ENCODE data around the gene SRF.
"Not testable (repeated sequence)": the region's sequence is repeated elsewhere in the genome, so short reads cannot be mapped to it uniquely, and the experiment has no call there.

The SRF gene

GRCh38 chr6:43170931-43171706, at the start of gene SRF:
TSS of gene SRF (plus strand) at chr6:43171269. CDS start at chr6:43171657, 388 bp downstream.
- peak; percentile 100 for DNase-seq

DNA sequence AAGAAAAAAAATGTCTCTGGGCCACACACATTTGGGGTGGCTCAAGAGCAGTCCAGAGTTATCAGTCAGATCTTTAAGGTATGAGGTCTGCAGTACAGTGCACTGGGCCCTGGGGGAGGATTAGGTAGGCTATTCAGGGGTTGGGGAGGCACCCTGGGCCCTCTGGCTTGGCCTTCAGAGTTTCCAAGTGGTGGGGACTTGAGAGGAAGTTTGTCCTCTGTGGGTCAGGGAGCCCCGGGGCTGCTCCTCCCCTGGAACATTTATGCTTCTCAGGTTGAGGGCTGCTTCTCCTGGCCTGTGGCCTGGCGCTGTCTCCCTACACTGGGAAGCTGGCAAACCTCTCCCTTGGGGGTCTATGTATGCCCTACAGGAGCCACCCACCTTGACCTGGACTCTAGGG, 48.9 kb upstream of the SRF start:
- no peak for DNase-seq

DNA sequence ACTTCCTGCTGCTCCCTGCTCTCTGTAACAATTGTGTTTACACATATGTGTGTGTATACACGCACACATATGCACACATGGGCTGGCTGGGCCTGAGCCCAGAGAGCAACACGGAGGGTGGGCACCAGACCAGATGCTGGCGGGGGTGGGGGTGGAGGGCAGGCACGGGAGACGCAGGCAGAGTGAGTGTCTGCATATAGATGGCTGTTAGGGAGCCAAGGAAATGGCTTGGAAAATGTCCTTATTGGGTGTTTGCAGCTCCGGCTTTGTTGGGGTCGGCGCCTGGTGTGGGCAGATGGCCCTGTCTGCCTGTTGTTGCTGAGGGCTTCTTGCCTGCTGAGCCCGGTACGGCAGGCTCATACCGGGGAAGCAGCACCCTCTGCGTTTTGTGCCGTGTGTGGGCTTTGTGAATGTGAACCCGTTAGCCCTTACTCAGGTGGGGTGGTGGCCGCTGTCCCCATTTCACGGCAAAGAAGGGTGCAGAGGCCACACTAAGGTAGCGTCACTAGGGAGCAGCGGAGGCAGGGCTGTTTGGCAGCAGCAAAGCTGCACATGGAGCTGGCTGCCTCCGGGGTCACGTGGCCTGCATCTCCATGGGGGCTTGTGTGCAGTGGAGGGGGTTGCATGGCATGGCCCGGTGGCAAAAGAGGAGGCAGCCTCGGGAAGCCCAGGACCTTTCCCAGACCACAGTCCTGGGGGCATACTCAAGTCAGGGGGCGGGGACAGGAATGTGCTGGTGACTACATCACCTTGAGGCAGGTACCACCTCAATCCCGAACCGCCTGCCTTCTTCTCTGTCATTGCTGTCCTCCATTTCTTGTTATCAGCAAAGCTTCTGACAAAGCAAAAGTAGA, 47.4 kb upstream of the SRF start:
- no peak for DNase-seq

- no peak for DNase-seq
Observed at GRCh38 chr6:43124481-43124880, 46.6 kb upstream of the SRF start.

GRCh38 chr6:43125119-43125518, 46.0 kb upstream of the SRF start:
- no peak for DNase-seq

GRCh38 chr6:43125555-43125954, 45.5 kb upstream of the SRF start:
- no peak for DNase-seq

GRCh38 chr6:43127180-43127579, 43.9 kb upstream of the SRF start:
- DNase-seq: no peak

DNA sequence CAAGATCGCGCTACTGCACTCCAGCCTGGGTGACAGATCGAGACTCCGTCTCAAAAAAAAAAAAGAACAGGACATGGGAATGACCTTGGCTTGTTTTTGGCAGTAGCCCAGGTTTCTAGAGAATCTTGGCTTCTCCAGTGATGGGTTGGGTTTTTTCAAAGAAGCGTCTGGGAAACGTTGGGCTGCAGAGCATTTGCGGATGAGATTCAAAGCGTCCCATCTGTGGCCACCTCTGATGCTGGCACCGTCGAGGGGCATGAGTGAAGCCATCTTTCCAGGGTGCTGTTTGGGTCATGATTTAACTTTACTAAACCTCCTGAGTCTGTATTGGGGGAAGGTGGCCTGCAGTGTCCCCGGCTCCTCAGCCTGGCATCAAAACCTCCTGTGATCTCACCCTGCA, 43.2 kb upstream of the SRF start:
- DNase-seq: no peak

GRCh38 chr6:43128926-43129325, 42.1 kb upstream of the SRF start:
- DNase-seq: no peak

DNA sequence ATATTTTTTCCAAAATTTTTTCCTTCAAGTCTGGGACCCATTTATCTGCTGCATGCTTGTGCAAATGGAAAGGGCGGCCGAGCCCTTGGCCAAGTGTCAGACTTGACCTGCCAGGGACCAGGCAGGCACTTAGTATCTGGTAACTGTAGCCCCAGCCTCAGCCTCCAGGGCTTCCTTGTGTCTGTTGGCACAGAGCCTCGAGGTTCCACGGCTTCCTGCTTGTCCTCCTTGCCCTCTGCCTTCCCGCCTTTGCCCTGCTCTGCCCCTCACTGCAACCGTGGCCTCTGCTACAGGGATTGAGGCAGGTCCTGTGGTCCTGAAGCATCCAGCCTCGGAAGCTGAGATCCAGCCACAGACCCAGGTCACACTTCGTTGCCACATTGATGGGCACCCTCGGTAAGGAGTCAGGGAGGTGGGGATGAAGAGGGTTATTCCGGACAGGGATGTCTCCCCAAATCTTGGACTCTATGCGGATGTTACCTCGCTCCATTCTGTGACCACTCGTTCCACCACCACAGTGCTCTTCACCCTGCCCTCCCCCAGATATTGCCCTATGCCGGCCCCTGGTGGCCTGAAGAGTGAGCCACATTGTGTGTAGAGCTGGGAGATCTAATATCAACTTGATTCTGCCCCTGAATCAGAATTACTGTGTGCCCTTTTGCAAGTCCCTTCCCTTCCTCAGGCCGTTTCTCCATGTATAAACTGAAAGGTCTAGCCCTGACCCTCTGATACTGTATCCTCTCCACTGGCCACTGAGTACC, 41.5 kb upstream of the SRF start:
- DNase-seq: peak; percentile 82

GRCh38 chr6:43130429-43130828, 40.6 kb upstream of the SRF start:
- DNase-seq: no peak

DNA sequence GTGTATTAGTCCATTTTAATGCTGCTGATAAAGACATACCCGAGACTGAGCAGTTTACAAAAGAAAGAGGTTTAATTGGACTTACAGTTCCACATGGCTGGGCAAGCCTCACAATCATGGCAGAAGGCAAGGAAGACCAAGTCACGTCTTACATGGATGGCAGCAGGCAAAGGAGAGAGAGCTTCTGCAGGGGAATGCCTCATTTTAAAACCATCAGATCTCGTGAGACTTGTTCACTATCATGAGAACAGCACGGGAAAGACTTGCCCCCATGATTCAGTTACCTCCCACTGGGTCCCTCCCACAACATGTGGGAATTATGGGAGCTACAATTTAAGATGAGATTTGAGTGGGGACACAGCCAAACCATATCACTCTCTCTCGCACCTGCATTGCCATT, 39.7 kb upstream of the SRF start:
- DNase-seq: not testable (repeated sequence)

DNA sequence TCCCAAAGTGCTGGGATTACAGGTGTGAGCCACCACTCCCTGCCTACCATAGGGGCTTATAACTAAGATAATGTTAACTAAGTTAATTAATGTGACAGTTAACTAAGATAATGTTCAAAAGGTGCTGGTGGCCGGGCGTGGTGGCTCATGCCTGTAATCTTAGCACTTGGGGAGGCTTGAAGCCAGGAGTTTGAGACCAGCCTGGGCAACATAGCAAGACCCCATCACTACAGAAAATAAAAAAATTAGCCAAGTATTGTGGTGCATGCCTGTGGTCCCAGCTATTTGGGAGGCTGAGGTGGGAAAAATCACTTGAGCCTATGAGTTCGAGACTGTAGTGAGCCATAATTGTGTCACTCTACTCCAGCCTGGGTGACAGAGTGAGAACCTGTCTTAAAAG, 32.8 kb upstream of the SRF start:
- DNase-seq: no peak

DNA sequence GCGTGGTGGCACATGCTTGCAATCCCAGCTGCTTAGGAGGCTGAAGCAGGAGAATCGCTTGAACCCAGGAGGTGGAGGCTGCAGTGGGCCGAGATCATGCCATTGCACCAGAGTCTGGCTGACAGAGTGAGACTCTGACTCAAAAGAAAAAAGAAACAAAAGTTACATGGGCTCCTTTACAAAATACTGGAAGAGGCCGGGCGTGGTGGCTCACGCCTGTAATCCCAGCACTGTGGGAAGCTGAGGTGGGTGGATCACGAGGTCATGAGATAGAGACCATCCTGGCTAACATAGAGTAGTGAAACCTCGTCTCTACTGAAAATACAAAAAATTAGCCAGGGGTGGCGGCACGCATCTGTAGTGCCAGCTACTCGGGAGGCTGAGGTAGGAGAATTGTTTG, 31.1 kb upstream of the SRF start:
- not testable (repeated sequence) for DNase-seq

GRCh38 chr6:43141644-43142043, 29.4 kb upstream of the SRF start:
- DNase-seq: no peak

GRCh38 chr6:43142101-43142500, 29.0 kb upstream of the SRF start:
- no peak for DNase-seq

DNA sequence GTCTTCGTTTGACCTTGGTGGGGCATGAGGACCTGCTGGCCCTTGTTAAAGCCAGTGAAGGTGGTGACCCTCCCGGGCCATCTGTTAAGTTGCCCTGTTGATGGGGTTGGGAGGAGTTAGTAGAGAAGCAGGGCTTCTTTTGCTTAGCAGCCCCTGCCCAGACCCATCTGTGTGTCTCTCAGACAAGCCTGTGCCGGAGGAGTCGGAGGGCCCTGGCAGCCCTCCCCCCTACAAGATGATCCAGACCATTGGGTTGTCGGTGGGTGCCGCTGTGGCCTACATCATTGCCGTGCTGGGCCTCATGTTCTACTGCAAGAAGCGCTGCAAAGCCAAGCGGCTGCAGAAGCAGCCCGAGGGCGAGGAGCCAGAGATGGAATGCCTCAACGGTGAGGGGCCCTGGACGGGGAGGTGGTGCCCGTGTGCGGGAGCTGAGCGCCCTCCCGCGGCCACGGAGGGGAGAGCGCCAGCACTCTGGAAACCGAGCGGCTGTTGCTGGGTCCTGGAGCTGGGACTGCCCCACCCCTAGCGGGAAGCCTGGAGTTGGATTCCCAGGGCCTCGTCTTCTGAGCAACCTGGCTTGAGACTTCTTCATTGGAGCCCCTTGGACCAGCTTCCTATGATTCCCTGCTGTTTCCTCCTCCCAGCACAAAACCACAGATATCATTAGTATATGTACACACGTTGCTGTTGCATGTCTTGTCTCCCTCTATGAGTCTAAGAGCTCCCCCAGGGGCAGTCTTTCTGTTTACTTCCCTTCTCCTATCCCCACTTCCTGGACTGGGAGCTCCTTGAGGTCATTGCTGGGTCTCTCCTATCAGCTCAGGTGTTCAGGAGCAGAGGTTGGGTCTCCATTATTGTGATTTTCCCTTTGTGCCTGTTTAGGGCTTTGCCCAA, 27.6 kb upstream of the SRF start:
- DNase-seq: peak; percentile 89

DNA sequence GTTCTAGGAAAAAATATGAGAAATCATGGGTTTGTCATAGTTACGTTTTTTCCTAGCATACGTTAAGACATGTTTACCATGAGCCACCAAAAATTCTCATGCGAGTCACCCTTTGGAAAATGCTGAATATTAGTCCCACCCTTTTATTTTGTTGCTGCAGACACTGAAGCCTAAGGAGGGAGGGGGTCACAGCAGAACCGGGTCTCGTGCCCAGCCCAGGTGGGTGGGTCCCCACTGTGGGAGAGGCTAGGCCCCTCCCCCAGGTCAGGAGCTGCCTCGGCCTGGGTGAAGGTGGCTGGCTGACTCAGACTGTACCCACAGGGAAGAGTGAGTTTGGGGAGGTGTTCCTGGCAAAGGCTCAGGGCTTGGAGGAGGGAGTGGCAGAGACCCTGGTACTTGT, 26.2 kb upstream of the SRF start:
- no peak for DNase-seq

GRCh38 chr6:43146261-43146660, 24.8 kb upstream of the SRF start:
- no peak for DNase-seq

DNA sequence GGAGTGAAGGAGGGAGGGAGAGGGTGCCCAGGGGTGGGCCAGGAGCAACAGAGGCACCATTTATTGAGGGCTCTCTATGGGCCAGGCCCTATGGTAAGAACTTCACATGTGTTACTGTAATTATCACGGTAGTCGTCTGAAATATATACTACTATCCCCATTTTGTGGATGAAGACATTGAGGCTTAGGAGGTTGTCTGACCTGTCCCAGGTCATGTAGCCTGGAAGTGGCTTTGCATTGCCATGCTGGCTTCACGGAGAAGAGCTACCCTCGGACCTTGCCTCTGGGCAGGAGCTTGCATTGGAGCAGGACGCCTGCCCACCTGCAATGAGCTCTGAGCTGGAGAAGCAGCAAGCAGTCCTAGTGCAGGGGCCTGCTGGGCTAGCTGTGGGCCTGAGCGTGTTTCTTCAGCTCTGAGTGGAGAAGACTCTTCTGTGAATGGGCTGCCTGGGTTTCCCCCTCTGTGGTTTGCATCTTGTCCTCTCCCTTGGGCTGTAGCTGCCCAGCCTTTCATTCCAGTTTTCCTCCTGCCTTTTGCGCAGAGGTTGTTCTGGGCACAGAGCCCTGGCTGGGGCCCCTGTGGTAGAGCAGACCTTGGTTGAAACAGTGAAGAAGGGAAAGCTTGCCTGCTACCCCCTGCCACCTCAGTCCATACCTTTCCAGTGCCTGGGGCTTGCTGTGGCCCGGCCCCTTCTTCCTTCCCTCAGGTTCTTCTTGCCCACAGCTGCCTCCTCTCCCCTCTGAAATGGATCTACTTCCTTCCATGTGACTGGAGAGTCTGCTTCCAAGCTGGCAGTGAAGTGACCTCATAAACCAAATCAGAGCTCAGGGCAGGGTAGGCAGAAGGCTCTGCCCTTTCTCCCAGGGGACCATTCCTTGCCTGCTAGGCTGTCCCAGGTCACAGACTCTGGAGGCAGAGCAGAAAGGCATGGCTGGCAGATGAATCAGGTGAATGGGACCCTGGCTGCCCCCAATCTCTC, 24.1 kb upstream of the SRF start:
- DNase-seq: no peak

All from hematopoietic multipotent progenitor cell treated with erythropoietin and hydrocortisone succinate and interleukin-3 and kit ligand, for 4 days (in vitro differentiated cells).